Smooth muscle cell (in vitro differentiated cells): Measurements from ENCODE around the gene SLC22A4. TPM values are rescaled to one million over a fixed set of nuclear protein-coding genes. Genes with fewer than 3 reads are reported as not detected.

Source experiments
- DNase-seq: peaks from one replicate; lab custom pipeline; 2025; ENCODE audit not compliant: unreplicated experiment; lab: John Stamatoyannopoulos, UW
- H2AFZ ChIP-seq: fragments of 200-600 bp; sonication (generic); 2 replicates; pipeline ENCODE4 v1.6.0; 2016; ENCODE audit warnings: antibody characterized with exemption, low read depth, mild to moderate bottlenecking
- H3F3A ChIP-seq: fragments of 200-600 bp; sonication (generic); 2 replicates; pipeline ENCODE4 v1.6.0; 2017; ENCODE audit warnings: antibody characterized with exemption, low read depth
- H3K27ac ChIP-seq: fragments of 200-600 bp; sonication (generic); 2 replicates; pipeline ENCODE4 v1.5.1; 2016; ENCODE audit warnings: low read depth, mild to moderate bottlenecking
- H3K27me3 ChIP-seq: fragments of 200-600 bp; sonication (generic); 2 replicates; pipeline ENCODE4 v1.6.1; 2016; ENCODE audit warnings: low read depth, mild to moderate bottlenecking
- H3K36me3 ChIP-seq: fragments of 200-600 bp; sonication (generic); 2 replicates; pipeline ENCODE4 v1.5.1; 2016; ENCODE audit warnings: low read depth
- H3K4me1 ChIP-seq: fragments of 200-600 bp; sonication (generic); 2 replicates; pipeline ENCODE4 v1.5.1; 2016; ENCODE audit warnings: low read depth
- H3K4me2 ChIP-seq: fragments of 200-600 bp; sonication (generic); 2 replicates; pipeline ENCODE4 v1.6.0; 2016; ENCODE audit warnings: mild to moderate bottlenecking
- H3K4me3 ChIP-seq: fragments of 200-600 bp; sonication (generic); 2 replicates; pipeline ENCODE4 v1.5.1; 2016; ENCODE audit warnings: mild to moderate bottlenecking
- H3K79me2 ChIP-seq: fragments of 200-600 bp; sonication (generic); 2 replicates; pipeline ENCODE4 v1.6.0; 2016; ENCODE audit warnings: low read depth, mild to moderate bottlenecking
- H3K9ac ChIP-seq: fragments of 200-600 bp; sonication (generic); 2 replicates; pipeline ENCODE4 v1.6.0; 2016; ENCODE audit warnings: low read depth
- H3K9me3 ChIP-seq: fragments of 200-600 bp; sonication (generic); replicated peaks from 2 replicates; pipeline ENCODE4 v1.5.1; 2016; ENCODE audit warnings: low read depth
- H4K20me1 ChIP-seq: fragments of 200-600 bp; sonication (generic); 2 replicates; pipeline ENCODE4 v1.6.0; 2016; ENCODE audit warnings: low read depth
- WGBS: methylation state at CpG from one replicate; pipeline ENCODE4 v1.1.7; 2016; ENCODE audit warnings: low lambda C conversion rate; 5-methylcytosine and 5-hydroxymethylcytosine counted together
- polyA plus RNA-seq: library from polyadenylated mRNA; unstranded; fragments of >200 nt; fragmentation: Nextera tagmentation; extraction: Ambion mirVana; gene quantifications from 2 replicates; pipeline ENCODE4 v1.2.1, GENCODE V29; 2016
- total RNA-seq: library from RNA; depleted of rRNA; stranded (reverse); fragments of >200 nt; gene quantifications from 2 replicates; pipeline ENCODE4 v1.2.3, GENCODE V29; 2014
- TF ChIP-seq, protein P1 (sequence below): fragments of 200-600 bp; sonication (generic); IDR thresholded peaks from 2 replicates; pipeline ENCODE4 v1.5.1; 2017; ENCODE audit warnings: borderline replicate concordance, mild to moderate bottlenecking, antibody characterized with exemption; ENCODE audit not compliant: insufficient read depth, poor library complexity, severe bottlenecking

SLC22A4 gene
- total and polyA plus RNA-seq, 2 experiments from 2014 or later: 3.1 to 3.8 TPM

DNA sequence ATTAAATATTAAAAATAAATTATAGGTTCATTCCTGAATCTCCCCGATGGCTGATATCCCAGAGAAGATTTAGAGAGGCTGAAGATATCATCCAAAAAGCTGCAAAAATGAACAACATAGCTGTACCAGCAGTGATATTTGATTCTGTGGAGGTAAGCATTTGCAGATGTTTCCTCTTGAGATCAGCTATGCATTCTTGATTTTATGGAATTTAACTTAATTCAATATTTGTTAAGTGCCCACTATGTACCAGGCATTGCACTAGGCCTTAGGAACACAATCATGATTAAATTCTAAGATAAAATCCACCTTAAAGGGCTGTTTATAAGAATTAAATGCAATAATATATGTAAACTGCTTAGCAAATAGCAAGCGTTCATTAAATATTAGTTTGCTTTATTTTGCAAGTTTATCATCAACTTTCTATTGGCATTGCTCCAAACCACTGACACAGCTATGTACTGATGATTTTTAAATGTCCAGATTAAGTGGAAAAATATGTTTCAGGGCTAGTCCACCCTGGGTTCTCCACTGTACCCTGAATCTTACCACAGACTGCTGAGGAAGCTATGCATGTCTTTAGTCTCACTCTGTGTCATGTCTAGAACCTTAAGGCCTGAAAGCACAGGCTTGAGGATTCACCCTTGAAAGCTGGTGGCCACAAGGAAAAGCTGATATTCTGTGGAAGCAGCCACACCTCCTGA lies 33.2 kb downstream of the SLC22A4 start:
- WGBS: 96% methylated on average over 2 of the region's 2 CpGs
- Histone ChIP-seq H3K27me3 (no peaks in the 10 kb centered on the region), H3K79me2 (no peaks in the 10 kb centered on the region), H3K27ac (no peak overlapping the region), H3K36me3 (no peaks in the 10 kb centered on the region), H3K4me2 (no peak overlapping the region), H3K4me3 (no peak overlapping the region), H3K9ac (no peak overlapping the region), H4K20me1 (no peaks in the 10 kb centered on the region), H3K9me3 (no peaks in the 10 kb centered on the region), H3F3A (no peaks in the 10 kb centered on the region), H3K4me1 (no peaks in the 10 kb centered on the region), H2AFZ (no peak overlapping the region)
- no peak for DNase-seq
- TF ChIP-seq, protein P1, sequence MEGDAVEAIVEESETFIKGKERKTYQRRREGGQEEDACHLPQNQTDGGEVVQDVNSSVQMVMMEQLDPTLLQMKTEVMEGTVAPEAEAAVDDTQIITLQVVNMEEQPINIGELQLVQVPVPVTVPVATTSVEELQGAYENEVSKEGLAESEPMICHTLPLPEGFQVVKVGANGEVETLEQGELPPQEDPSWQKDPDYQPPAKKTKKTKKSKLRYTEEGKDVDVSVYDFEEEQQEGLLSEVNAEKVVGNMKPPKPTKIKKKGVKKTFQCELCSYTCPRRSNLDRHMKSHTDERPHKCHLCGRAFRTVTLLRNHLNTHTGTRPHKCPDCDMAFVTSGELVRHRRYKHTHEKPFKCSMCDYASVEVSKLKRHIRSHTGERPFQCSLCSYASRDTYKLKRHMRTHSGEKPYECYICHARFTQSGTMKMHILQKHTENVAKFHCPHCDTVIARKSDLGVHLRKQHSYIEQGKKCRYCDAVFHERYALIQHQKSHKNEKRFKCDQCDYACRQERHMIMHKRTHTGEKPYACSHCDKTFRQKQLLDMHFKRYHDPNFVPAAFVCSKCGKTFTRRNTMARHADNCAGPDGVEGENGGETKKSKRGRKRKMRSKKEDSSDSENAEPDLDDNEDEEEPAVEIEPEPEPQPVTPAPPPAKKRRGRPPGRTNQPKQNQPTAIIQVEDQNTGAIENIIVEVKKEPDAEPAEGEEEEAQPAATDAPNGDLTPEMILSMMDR: no peak

DNA sequence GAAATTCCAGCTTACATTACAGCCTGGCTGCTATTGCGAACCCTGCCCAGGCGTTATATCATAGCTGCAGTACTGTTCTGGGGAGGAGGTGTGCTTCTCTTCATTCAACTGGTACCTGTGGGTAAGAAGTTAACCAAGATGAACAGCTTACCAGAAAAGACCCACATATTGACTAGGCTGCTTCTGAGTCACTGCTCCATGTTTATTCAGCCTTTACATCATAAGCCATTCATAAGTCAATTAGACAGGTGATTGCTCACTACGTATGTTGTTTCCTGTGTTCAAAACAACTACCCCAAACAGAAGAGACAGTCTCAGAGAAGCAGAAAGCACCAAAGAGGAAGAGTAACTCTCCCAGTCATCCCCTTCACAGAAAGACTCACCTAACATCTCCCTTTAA lies 40.6 kb downstream of the SLC22A4 start:
- Histone ChIP-seq H3K9ac (no peak overlapping the region), H3K4me1 (no peaks in the 10 kb centered on the region), H3K9me3 (no peaks in the 10 kb centered on the region), H3K79me2 (no peaks in the 10 kb centered on the region), H3K27ac (no peak overlapping the region), H3K4me2 (no peak overlapping the region), H4K20me1 (no peaks in the 10 kb centered on the region), H3K36me3 (no peaks in the 10 kb centered on the region), H3K4me3 (no peak overlapping the region), H3F3A (no peaks in the 10 kb centered on the region), H2AFZ (no peak overlapping the region), H3K27me3 (peaks cover 8% of the 10 kb centered on the region)
- WGBS: 90% methylated on average over 3 of the region's 3 CpGs
- DNase-seq: no peak
- TF ChIP-seq, protein P1: no peak

DNA sequence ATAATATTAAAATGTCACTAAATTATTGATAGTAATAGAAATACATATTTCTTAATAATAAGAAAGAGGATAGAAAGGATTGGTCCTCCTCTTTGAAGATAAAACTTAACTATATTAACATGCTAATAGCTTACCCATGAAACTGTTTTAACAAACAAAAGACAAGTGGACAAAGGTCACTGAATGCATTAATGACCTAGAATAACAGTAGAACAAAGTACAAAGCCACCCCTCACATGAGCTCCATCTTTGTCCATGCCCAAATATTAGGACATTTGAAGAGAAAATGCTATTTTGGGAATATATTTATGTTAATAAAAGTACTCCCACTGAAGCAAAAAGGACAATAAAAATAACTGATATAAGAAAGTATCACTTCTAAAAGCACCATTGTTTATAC lies 41.2 kb downstream of the SLC22A4 start:
- no peaks in the 10 kb centered on the region for H3F3A ChIP-seq
- TF ChIP-seq, protein P1: no peak
- no peak overlapping the region for H3K27ac ChIP-seq

DNA sequence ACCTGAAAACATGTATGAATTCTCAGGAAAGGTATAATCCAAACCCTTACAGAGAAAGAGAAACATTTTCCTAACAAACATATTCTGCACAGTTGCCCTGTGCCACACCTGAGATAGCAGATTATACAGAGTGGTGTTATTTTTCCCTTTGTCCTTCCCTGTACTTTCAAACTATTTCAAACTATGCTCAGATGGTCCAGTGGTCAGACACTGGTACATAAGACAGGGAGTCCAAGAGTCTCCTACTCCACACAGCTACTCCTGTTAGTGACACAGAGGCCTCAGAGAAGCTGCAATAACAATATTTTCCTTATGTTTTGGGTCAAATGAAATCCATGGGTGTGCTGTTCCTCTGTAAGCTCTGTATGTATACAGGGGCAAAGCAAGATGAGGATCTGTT lies 45.3 kb downstream of the SLC22A4 start:
- no peak overlapping the region for H2AFZ ChIP-seq
- peaks cover 5% of the 10 kb centered on the region for H3K4me1 ChIP-seq
- no peaks in the 10 kb centered on the region for H3K27me3 ChIP-seq
- H3F3A ChIP-seq: no peaks in the 10 kb centered on the region
- H3K36me3 ChIP-seq: no peaks in the 10 kb centered on the region
- no peaks in the 10 kb centered on the region for H4K20me1 ChIP-seq
- H3K9me3 ChIP-seq: no peaks in the 10 kb centered on the region
- no peaks in the 10 kb centered on the region for H3K79me2 ChIP-seq
- H3K4me2 ChIP-seq: no peak overlapping the region
- H3K9ac ChIP-seq: no peak overlapping the region
- H3K4me3 ChIP-seq: no peak overlapping the region
- DNase-seq: no peak
- H3K27ac ChIP-seq: no peak overlapping the region
- TF ChIP-seq, protein P1: no peak

More for the DNA sequence above, 41.2 kb downstream of the SLC22A4 start:
- Histone ChIP-seq H3K36me3 (no peaks in the 10 kb centered on the region), H4K20me1 (no peaks in the 10 kb centered on the region), H3K4me2 (no peak overlapping the region), H3K4me1 (no peaks in the 10 kb centered on the region), H3K27me3 (peaks cover 8% of the 10 kb centered on the region), H3K79me2 (no peaks in the 10 kb centered on the region), H2AFZ (no peak overlapping the region), H3K9me3 (no peaks in the 10 kb centered on the region), H3K4me3 (no peak overlapping the region), H3K9ac (no peak overlapping the region)
- no peak for DNase-seq
